Measurements from ENCODE around the gene IGSF1. TPM values are rescaled to one million over a fixed set of nuclear protein-coding genes. Genes with fewer than 3 reads are reported as not detected.

IGSF1 gene
- total and polyA plus RNA-seq, 2 donors (not counting 1 experiment from before 2014, with no cell fraction given), result under 0.01 to 0.03 TPM

GRCh38 chrX:131227608-131228007, 61.5 kb downstream of the IGSF1 start:
- no peaks in the 10 kb centered on the region for H3K27me3 ChIP-seq (ENCODE audit: control insufficient read depth, insufficient read depth, low read length)
- no peak for DNase-seq (ENCODE audit: low read depth in 2 of 2)
- no peaks in the 10 kb centered on the region for H3K36me3 ChIP-seq (ENCODE audit: control insufficient read depth, insufficient read depth, low read length)
- no peaks in the 10 kb centered on the region for H3K4me1 ChIP-seq (ENCODE audit: control insufficient read depth, extremely low read depth, insufficient read depth, low read length)
- H4K20me1 ChIP-seq (ENCODE audit: control insufficient read depth, extremely low read depth, insufficient read depth, low read length), result no peaks in the 10 kb centered on the region
- TF ChIP-seq, protein P1, sequence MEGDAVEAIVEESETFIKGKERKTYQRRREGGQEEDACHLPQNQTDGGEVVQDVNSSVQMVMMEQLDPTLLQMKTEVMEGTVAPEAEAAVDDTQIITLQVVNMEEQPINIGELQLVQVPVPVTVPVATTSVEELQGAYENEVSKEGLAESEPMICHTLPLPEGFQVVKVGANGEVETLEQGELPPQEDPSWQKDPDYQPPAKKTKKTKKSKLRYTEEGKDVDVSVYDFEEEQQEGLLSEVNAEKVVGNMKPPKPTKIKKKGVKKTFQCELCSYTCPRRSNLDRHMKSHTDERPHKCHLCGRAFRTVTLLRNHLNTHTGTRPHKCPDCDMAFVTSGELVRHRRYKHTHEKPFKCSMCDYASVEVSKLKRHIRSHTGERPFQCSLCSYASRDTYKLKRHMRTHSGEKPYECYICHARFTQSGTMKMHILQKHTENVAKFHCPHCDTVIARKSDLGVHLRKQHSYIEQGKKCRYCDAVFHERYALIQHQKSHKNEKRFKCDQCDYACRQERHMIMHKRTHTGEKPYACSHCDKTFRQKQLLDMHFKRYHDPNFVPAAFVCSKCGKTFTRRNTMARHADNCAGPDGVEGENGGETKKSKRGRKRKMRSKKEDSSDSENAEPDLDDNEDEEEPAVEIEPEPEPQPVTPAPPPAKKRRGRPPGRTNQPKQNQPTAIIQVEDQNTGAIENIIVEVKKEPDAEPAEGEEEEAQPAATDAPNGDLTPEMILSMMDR (conservative IDR thresholded peaks at IDR 0.05 in 1 of 2, IDR thresholded peaks at IDR 0.05 in 1 of 2; ENCODE audit: low read depth in 1 of 2, low read length in 2 of 2), result no peak
- TF ChIP-seq EZH2 (IDR thresholded peaks at IDR 0.05; ENCODE audit: low read length, missing control alignments), result no peak
- no peaks in the 10 kb centered on the region for H3K9me3 ChIP-seq (ENCODE audit: control insufficient read depth, insufficient read depth, low read depth, low read length)
- no peak overlapping the region for H3K4me2 ChIP-seq (ENCODE audit: extremely low read depth, insufficient read depth, low read length)
- no peak overlapping the region for H3K9ac ChIP-seq (ENCODE audit: insufficient read depth, low read length)
- H3K79me2 ChIP-seq (ENCODE audit: control insufficient read depth, insufficient read depth, low read length), result no peaks in the 10 kb centered on the region
- no peak overlapping the region for H3K27ac ChIP-seq (ENCODE audit: insufficient read depth, low read length)
- H3K4me3 ChIP-seq (replicated peaks in 1 of 4; ENCODE audit: control extremely low read depth in 1 of 4, insufficient read depth in 1 of 4, low read depth in 3 of 4, low read length in 4 of 4), result no peak overlapping the region
- H2AFZ ChIP-seq (ENCODE audit: low read length), result no peak overlapping the region

DNA sequence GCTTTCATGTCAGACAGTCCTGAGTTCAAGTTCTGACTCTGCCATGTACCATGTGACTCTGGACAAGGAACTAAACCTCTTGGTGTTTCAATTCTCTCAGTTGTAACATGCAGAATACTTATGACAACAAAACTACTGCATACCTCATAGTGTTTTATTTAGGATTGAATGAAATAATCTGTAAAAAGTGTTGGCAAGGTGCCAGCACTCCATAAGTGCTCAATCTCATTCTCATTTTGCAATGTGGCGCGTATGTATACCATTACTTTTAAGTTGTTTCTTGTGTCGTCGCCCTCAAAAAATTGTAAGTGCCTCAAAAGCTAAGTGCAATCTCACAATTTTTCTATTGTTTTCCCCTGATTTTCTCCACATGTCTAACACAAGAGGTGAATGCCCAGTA, 62.5 kb downstream of the IGSF1 start:
- Histone ChIP-seq H3K4me3 (replicated peaks in 1 of 4; ENCODE audit: control extremely low read depth in 1 of 4, insufficient read depth in 1 of 4, low read depth in 3 of 4, low read length in 4 of 4) (no peak overlapping the region), H3K9ac (ENCODE audit: insufficient read depth, low read length) (no peak overlapping the region), H4K20me1 (ENCODE audit: control insufficient read depth, extremely low read depth, insufficient read depth, low read length) (no peaks in the 10 kb centered on the region), H3K4me1 (ENCODE audit: control insufficient read depth, extremely low read depth, insufficient read depth, low read length) (no peaks in the 10 kb centered on the region), H3K27me3 (ENCODE audit: control insufficient read depth, insufficient read depth, low read length) (no peaks in the 10 kb centered on the region), H3K27ac (ENCODE audit: insufficient read depth, low read length) (no peak overlapping the region), H2AFZ (ENCODE audit: low read length) (no peak overlapping the region), H3K9me3 (ENCODE audit: control insufficient read depth, insufficient read depth, low read depth, low read length) (no peaks in the 10 kb centered on the region), H3K79me2 (ENCODE audit: control insufficient read depth, insufficient read depth, low read length) (no peaks in the 10 kb centered on the region), H3K36me3 (ENCODE audit: control insufficient read depth, insufficient read depth, low read length) (no peaks in the 10 kb centered on the region), H3K4me2 (ENCODE audit: extremely low read depth, insufficient read depth, low read length) (no peak overlapping the region)
- DNase-seq (ENCODE audit: low read depth in 2 of 2), result no peak
- no peak for TF ChIP-seq EZH2 (IDR thresholded peaks at IDR 0.05; ENCODE audit: low read length, missing control alignments)
- TF ChIP-seq, protein P1 (conservative IDR thresholded peaks at IDR 0.05 in 1 of 2, IDR thresholded peaks at IDR 0.05 in 1 of 2; ENCODE audit: low read depth in 1 of 2, low read length in 2 of 2), result no peak

GRCh38 chrX:131225078-131225477, 64.0 kb downstream of the IGSF1 start:
- H3K9me3 ChIP-seq (ENCODE audit: control insufficient read depth, insufficient read depth, low read depth, low read length), result no peaks in the 10 kb centered on the region
- H4K20me1 ChIP-seq (ENCODE audit: control insufficient read depth, extremely low read depth, insufficient read depth, low read length), result no peaks in the 10 kb centered on the region
- H3K9ac ChIP-seq (ENCODE audit: insufficient read depth, low read length), result no peak overlapping the region
- H2AFZ ChIP-seq (ENCODE audit: low read length), result no peak overlapping the region
- H3K4me2 ChIP-seq (ENCODE audit: extremely low read depth, insufficient read depth, low read length), result no peak overlapping the region
- H3K36me3 ChIP-seq (ENCODE audit: control insufficient read depth, insufficient read depth, low read length), result no peaks in the 10 kb centered on the region
- H3K4me3 ChIP-seq (replicated peaks in 1 of 4; ENCODE audit: control extremely low read depth in 1 of 4, insufficient read depth in 1 of 4, low read depth in 3 of 4, low read length in 4 of 4), result no peak overlapping the region
- H3K4me1 ChIP-seq (ENCODE audit: control insufficient read depth, extremely low read depth, insufficient read depth, low read length), result no peaks in the 10 kb centered on the region
- H3K27ac ChIP-seq (ENCODE audit: insufficient read depth, low read length), result no peak overlapping the region
- no peak for DNase-seq (ENCODE audit: low read depth in 2 of 2)
- H3K79me2 ChIP-seq (ENCODE audit: control insufficient read depth, insufficient read depth, low read length), result no peaks in the 10 kb centered on the region
- TF ChIP-seq, protein P1 (conservative IDR thresholded peaks at IDR 0.05 in 1 of 2, IDR thresholded peaks at IDR 0.05 in 1 of 2; ENCODE audit: low read depth in 1 of 2, low read length in 2 of 2), result no peak
- no peak for TF ChIP-seq EZH2 (IDR thresholded peaks at IDR 0.05; ENCODE audit: low read length, missing control alignments)
- H3K27me3 ChIP-seq (ENCODE audit: control insufficient read depth, insufficient read depth, low read length), result no peaks in the 10 kb centered on the region

Other genes starting within 250 kb of the IGSF1 start
- gene ARHGAP36, start 231.0 kb downstream of the IGSF1 start, total RNA-seq, result not detected in 2 replicates
- gene ARHGAP36, start 231.0 kb downstream of the IGSF1 start, polyA plus RNA-seq, result not detected in 2 replicates

All from fibroblast of lung (primary cell).